ENCODE data around the gene NUP188. TPM values are rescaled to one million over a fixed set of nuclear protein-coding genes. Genes with fewer than 3 reads are reported as not detected.
A peak's percentile ranks its signal among the peaks of the same experiment; 100 is the strongest.

Gene NUP188
- total and polyA plus RNA-seq, 2 of the 13 experiments (the other 11 are each of a cell fraction or from before 2014, with no cell fraction given), result 28.0 to 38.5 TPM

DNA sequence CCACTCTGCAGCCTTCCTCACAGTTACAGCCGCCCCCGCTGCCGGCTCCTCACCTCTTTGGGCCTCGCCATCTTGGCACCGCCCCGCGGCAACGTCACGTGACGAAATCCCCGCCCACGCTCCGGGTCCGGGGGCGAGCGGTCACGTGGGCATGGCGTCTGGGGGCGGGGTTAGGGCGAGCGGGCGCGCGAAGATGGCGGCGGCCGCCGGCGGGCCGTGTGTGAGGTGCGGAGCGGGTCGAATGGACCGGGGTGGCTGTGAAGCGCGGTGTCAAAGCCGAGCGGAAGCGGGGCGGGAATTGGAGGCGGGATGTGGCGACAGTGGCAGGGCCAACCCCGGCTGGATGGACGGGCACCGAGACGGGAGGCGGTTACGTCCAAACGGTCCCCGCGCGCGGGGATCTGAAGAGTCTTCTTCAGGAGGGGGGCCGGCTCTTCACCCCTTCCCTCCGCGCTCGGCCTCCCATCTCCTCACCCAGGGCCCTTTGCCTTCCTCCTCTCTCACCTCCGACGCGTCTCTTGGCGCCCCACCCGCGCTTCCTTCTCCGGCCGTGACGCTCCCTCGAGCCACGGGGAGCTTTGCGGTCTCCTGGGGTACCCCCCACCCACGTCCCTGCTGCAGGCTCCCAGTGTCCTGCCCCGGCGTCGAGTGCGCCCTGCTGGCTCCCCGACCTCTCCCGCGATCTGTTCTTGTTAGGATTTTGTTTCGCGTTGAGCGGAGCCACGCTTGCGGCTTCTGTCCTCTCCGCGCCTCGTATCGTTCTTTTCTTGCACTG is at the start of gene NUP188, which contains the start of gene DOLK (continued):
- TF ChIP-seq PRDM4 (CRISPR knock-in tag; IDR thresholded peaks at IDR 0.05; ENCODE audit: borderline replicate concordance) (no peak), E2F5 (CRISPR knock-in tag; conservative IDR thresholded peaks at IDR 0.05) (peak; percentile 51; the same call in 1 of the 2 replicates), SPEN (CRISPR knock-in tag; IDR thresholded peaks at IDR 0.05; ENCODE audit: low read depth) (peak; percentile 89), ZNF780A (CRISPR knock-in tag; IDR thresholded peaks at IDR 0.05) (no peak), ZSCAN22 (CRISPR knock-in tag; IDR thresholded peaks at IDR 0.05) (no peak), ZNF407 (CRISPR knock-in tag; IDR thresholded peaks at IDR 0.05; ENCODE audit: not compliant biosample characterization) (no peak), ZNF264 (CRISPR knock-in tag; IDR thresholded peaks at IDR 0.05) (no peak), CHCHD3 (CRISPR knock-in tag; IDR thresholded peaks at IDR 0.05) (no peak), GFI1 (CRISPR knock-in tag; IDR thresholded peaks at IDR 0.05; ENCODE audit: borderline replicate concordance) (peak; percentile 24), REPIN1 (CRISPR knock-in tag; IDR thresholded peaks at IDR 0.05; ENCODE audit: borderline replicate concordance, low read depth) (no peak; the same call in 1 of the 2 replicates), ZNF841 (CRISPR knock-in tag; IDR thresholded peaks at IDR 0.05; ENCODE audit: borderline replicate concordance) (peak; percentile 68; the same call in 1 of the 2 replicates), EZH2 (conservative IDR thresholded peaks at IDR 0.05; ENCODE audit: low read depth, low read length) (no peak)
- TF ChIP-seq, protein P1, sequence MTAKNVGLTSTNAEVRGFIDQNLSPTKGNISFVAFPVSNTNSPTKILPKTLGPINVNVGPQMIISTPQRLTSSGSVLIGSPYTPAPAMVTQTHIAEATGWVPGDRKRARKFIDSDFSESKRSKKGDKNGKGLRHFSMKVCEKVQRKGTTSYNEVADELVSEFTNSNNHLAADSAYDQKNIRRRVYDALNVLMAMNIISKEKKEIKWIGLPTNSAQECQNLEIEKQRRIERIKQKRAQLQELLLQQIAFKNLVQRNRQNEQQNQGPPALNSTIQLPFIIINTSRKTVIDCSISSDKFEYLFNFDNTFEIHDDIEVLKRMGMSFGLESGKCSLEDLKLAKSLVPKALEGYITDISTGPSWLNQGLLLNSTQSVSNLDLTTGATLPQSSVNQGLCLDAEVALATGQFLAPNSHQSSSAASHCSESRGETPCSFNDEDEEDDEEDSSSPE (CRISPR knock-in tag; IDR thresholded peaks at IDR 0.05), result peak; percentile 88

Measured in HepG2 (cell line).